Keratinocyte (primary cell): ENCODE measurements around the gene BRAT1. TPM values are rescaled to one million over a fixed set of nuclear protein-coding genes. Genes with fewer than 3 reads are reported as not detected.

ENCODE experiments used
- DNase-seq: peaks from one replicate; pipeline ENCODE4 v3.0.0-alpha.2; 2011; ENCODE audit warnings: low read depth, missing footprints, low spot score
- FAIRE-seq: peaks from 2 replicates; lab custom pipeline; 2011; peaks lifted over from hg19 to GRCh38; lab: Jason Lieb, UNC
- H2AFZ ChIP-seq: 2 replicates; pipeline ENCODE4 v1.6.0; 2012; ENCODE audit warnings: low read length, control low read depth, inconsistent platforms; ENCODE audit not compliant: control insufficient read depth
- H3K27ac ChIP-seq: 2 replicates; pipeline ENCODE4 v1.5.1; 2011; ENCODE audit warnings: low read length; ENCODE audit not compliant: control insufficient read depth, insufficient read depth
- H3K27me3 ChIP-seq: 3 replicates; pipeline ENCODE4 v1.6.0; 2011; ENCODE audit warnings: low read length; ENCODE audit not compliant: control insufficient read depth, insufficient read depth; ENCODE audit errors: extremely low read depth
- H3K36me3 ChIP-seq, 2 experiments: 2 replicates in 1 of 2; 3 replicates in 1 of 2; pipeline ENCODE4 v1.5.1; 2011; ENCODE audit warnings: low read length in 2 of 2, mild to moderate bottlenecking in 1 of 2; ENCODE audit not compliant: control insufficient read depth in 2 of 2, insufficient read depth in 2 of 2; ENCODE audit errors: extremely low read depth in 1 of 2
- H3K4me1 ChIP-seq: 3 replicates; pipeline ENCODE4 v1.5.1; 2011; ENCODE audit warnings: low read length; ENCODE audit not compliant: control insufficient read depth, insufficient read depth; ENCODE audit errors: extremely low read depth
- H3K4me2 ChIP-seq: 3 replicates; pipeline ENCODE4 v1.6.0; 2011; ENCODE audit warnings: low read depth, low read length; ENCODE audit not compliant: control insufficient read depth, insufficient read depth; ENCODE audit errors: extremely low read depth
- H3K4me3 ChIP-seq, 3 experiments: fragments of 200-600 bp in 1 of 3; sonication (generic) in 1 of 3; 2 replicates in 2 of 3; 3 replicates in 1 of 3; pipeline ENCODE4 v1.5.1; 2011 to 2016; ENCODE audit warnings: low read length in 3 of 3, mild to moderate bottlenecking in 3 of 3, control low read depth in 2 of 3, inconsistent platforms in 1 of 3, low read depth in 1 of 3, mixed read lengths in 1 of 3, mixed run types in 1 of 3, moderate library complexity in 1 of 3; ENCODE audit not compliant: control insufficient read depth in 2 of 3, insufficient read depth in 2 of 3; ENCODE audit errors: extremely low read depth in 1 of 3
- H3K79me2 ChIP-seq: 2 replicates; pipeline ENCODE4 v1.6.0; 2012; ENCODE audit warnings: low read length; ENCODE audit not compliant: control insufficient read depth, insufficient read depth
- H3K9ac ChIP-seq: 3 replicates; pipeline ENCODE4 v1.6.0; 2011; ENCODE audit warnings: low read length; ENCODE audit not compliant: control insufficient read depth, insufficient read depth; ENCODE audit errors: extremely low read depth
- H3K9me1 ChIP-seq: 3 replicates; pipeline ENCODE4 v1.6.0; 2011; ENCODE audit warnings: low read length; ENCODE audit not compliant: control insufficient read depth, insufficient read depth; ENCODE audit errors: extremely low read depth
- H3K9me3 ChIP-seq: 2 replicates; pipeline ENCODE4 v1.5.1; 2012; ENCODE audit warnings: low read depth, low read length; ENCODE audit not compliant: control insufficient read depth
- H4K20me1 ChIP-seq: 3 replicates; pipeline ENCODE4 v1.6.0; 2011; ENCODE audit warnings: low read length; ENCODE audit not compliant: control insufficient read depth, insufficient read depth; ENCODE audit errors: extremely low read depth
- CTCF ChIP-seq, 3 experiments: IDR thresholded peaks in 1 of 3; conservative IDR thresholded peaks in 1 of 3; optimal IDR thresholded peaks in 1 of 3; 2 replicates in 2 of 3; 3 replicates in 1 of 3; pipeline versions ENCODE3 to v1.5.1; 2011; ENCODE audit warnings: low read length in 3 of 3, mild to moderate bottlenecking in 3 of 3, moderate library complexity in 2 of 3, control low read depth in 1 of 3, inconsistent platforms in 1 of 3; ENCODE audit not compliant: insufficient read depth in 2 of 3; ENCODE audit errors: extremely low read depth in 1 of 3
- EZH2 ChIP-seq: IDR thresholded peaks from one replicate; pipeline ENCODE4 v1.6.1; 2012; ENCODE audit warnings: inconsistent platforms, mild to moderate bottlenecking, low read length, moderate library complexity
- dilution Hi-C: fragments of 300-500 bp; cut with MboI; formaldehyde crosslinking; loops from one replicate; pipeline ENCODE4 v1.7.0; 2020; ENCODE audit warnings: low sequenced_read_pairs; ENCODE audit not compliant: extremely low pct_ligation_motif_present
- polyA plus RNA-seq, 5 experiments: library from polyadenylated mRNA; depleted of rRNA in 3 of 5; stranded (reverse) in 3 of 5; stranded (forward) in 1 of 5; unstranded in 1 of 5; fragments of >200 nt; gene quantifications; 1 replicate in 1 of 5; 2 replicates in 3 of 5; 3 replicates in 1 of 5; pipeline versions ENCODE4 v1.2.1 to v1.2.3, GENCODE V29; 2011 to 2012; ENCODE audit warnings: missing spikeins in 2 of 5, low read depth in 1 of 5, low replicate concordance in 1 of 5

BRAT1 gene
- polyA plus RNA-seq, 1 donor (not counting 4 experiments of a cell fraction or from before 2014, with no cell fraction given), result 6.4 TPM

- H3K27me3 ChIP-seq, result peaks cover 10% of the 10 kb centered on the region
- no peaks in the 10 kb centered on the region for H3K36me3 ChIP-seq
- H3K4me3 ChIP-seq, result no peak overlapping the region
- no peak overlapping the region for H3K9ac ChIP-seq
- peaks cover 36% of the 10 kb centered on the region for H3K4me1 ChIP-seq
- FAIRE-seq, result no peak
- H3K4me2 ChIP-seq, result no peak overlapping the region
- peaks cover 3% of the 10 kb centered on the region for H3K9me1 ChIP-seq
- H2AFZ ChIP-seq, result no peak overlapping the region
- H3K9me3 ChIP-seq, result no peaks in the 10 kb centered on the region
- H3K27ac ChIP-seq, result no peak overlapping the region
- dilution Hi-C loops, result no loop called here
- TF ChIP-seq EZH2 (no peak), CTCF (optimal IDR thresholded peaks at IDR 0.05 in 1 of 3, IDR thresholded peaks at IDR 0.05 in 1 of 3, conservative IDR thresholded peaks at IDR 0.05 in 1 of 3; ENCODE audit: extremely low read depth in 1 of 3, insufficient read depth in 2 of 3, low read length in 3 of 3) (no peak)
- H3K79me2 ChIP-seq, result no peaks in the 10 kb centered on the region
- no peak for DNase-seq
- no peaks in the 10 kb centered on the region for H4K20me1 ChIP-seq
Observed at GRCh38 chr7:2513702-2514101, 41.6 kb downstream of the BRAT1 start.

GRCh38 chr7:2512713-2513112 is 42.6 kb downstream of the BRAT1 start:
- DNase-seq (no peak), FAIRE-seq (no peak)
- TF ChIP-seq CTCF (optimal IDR thresholded peaks at IDR 0.05 in 1 of 3, IDR thresholded peaks at IDR 0.05 in 1 of 3, conservative IDR thresholded peaks at IDR 0.05 in 1 of 3; ENCODE audit: extremely low read depth in 1 of 3, insufficient read depth in 2 of 3, low read length in 3 of 3), result no peak
- no peak for TF ChIP-seq EZH2
- Histone ChIP-seq H3K79me2 (no peaks in the 10 kb centered on the region), H3K9ac (no peak overlapping the region), H3K4me3 (no peak overlapping the region), H3K27ac (no peak overlapping the region), H3K27me3 (peaks cover 10% of the 10 kb centered on the region), H3K4me2 (no peak overlapping the region), H3K36me3 (no peaks in the 10 kb centered on the region), H3K4me1 (peaks cover 33% of the 10 kb centered on the region), H3K9me1 (peaks cover 3% of the 10 kb centered on the region), H2AFZ (no peak overlapping the region), H4K20me1 (no peaks in the 10 kb centered on the region), H3K9me3 (no peaks in the 10 kb centered on the region)
- dilution Hi-C loops, result no loop called here
